H1 (cell line): Measurements from ENCODE around the gene TAS2R39. TPM values are rescaled to one million over a fixed set of nuclear protein-coding genes. Genes with fewer than 3 reads are reported as not detected.

Experiments used
- CTCF ChIA-PET: fragments of 300-600 bp; sonication (Branson Sonifier 250); formaldehyde crosslinking; loops from one replicate; lab custom pipeline; 2021; ENCODE audit not compliant: partially characterized antibody; lab: Charles Lee
- POLR2A ChIA-PET: fragments of 300-600 bp; sonication (Branson Sonifier 250); formaldehyde crosslinking; loops from one replicate; lab custom pipeline; 2021; ENCODE audit warnings: inconsistent platforms; ENCODE audit not compliant: partially characterized antibody; lab: Charles Lee
- DNase-seq, 2 experiments: peaks; one replicate each; pipeline versions ENCODE4 v3.0.0 to v3.0.0-alpha.2; 2010 to 2022; ENCODE audit warnings: low spot score in 2 of 2, low read depth in 1 of 2, mixed read lengths in 1 of 2
- FAIRE-seq: peaks from 2 replicates; lab custom pipeline; 2011; peaks lifted over from hg19 to GRCh38; lab: Jason Lieb, UNC
- H2AFZ ChIP-seq: 2 replicates; pipeline ENCODE4 v1.8.1; 2012; ENCODE audit warnings: low read length, inconsistent platforms
- H2AK5ac ChIP-seq: 2 replicates; pipeline ENCODE4 v1.6.1; 2013; ENCODE audit warnings: low read depth, low read length
- H2BK120ac ChIP-seq: replicated peaks from 2 replicates; pipeline ENCODE3; 2013; ENCODE audit warnings: low read depth, low read length, inconsistent platforms
- H2BK12ac ChIP-seq: 2 replicates; pipeline ENCODE4 v1.6.1; 2013; ENCODE audit warnings: low read depth, low read length
- H2BK15ac ChIP-seq: 2 replicates; pipeline ENCODE4 v1.6.1; 2013; ENCODE audit warnings: low read length
- H2BK20ac ChIP-seq: 2 replicates; pipeline ENCODE4 v1.6.1; 2013; ENCODE audit warnings: low read length
- H2BK5ac ChIP-seq: 2 replicates; pipeline ENCODE4 v1.6.1; 2013; ENCODE audit warnings: low read depth, low read length
- H3K14ac ChIP-seq: 2 replicates; pipeline ENCODE4 v1.6.1; 2013; ENCODE audit warnings: inconsistent platforms; ENCODE audit not compliant: insufficient read length
- H3K18ac ChIP-seq: 2 replicates; pipeline ENCODE4 v1.6.1; 2013; ENCODE audit warnings: low read length; ENCODE audit errors: extremely low read depth
- H3K23ac ChIP-seq: 2 replicates; pipeline ENCODE4 v1.6.1; 2013; ENCODE audit warnings: inconsistent platforms; ENCODE audit not compliant: insufficient read length
- H3K23me2 ChIP-seq: 2 replicates; pipeline ENCODE4 v1.6.1; 2013; ENCODE audit warnings: low read depth, low read length
- H3K27ac ChIP-seq: 2 replicates; pipeline ENCODE4 v1.6.1; 2011; ENCODE audit warnings: low read depth, low read length, inconsistent platforms
- H3K27me3 ChIP-seq, 4 experiments: replicated peaks in 1 of 4; 1 replicate in 1 of 4; 2 replicates in 3 of 4; pipeline versions ENCODE4 v1.6.1 to v1.8.1; 2011 to 2013; ENCODE audit warnings: low read length in 3 of 4, mild to moderate bottlenecking in 3 of 4, inconsistent platforms in 2 of 4, mixed read lengths in 2 of 4, moderate library complexity in 1 of 4; ENCODE audit not compliant: control insufficient read depth in 3 of 4, insufficient read depth in 3 of 4; ENCODE audit errors: extremely low read depth in 1 of 4
- H3K36me3 ChIP-seq, 4 experiments: 2 replicates each; pipeline versions ENCODE4 v1.6.1 to v1.8.1; 2011 to 2013; ENCODE audit warnings: mild to moderate bottlenecking in 4 of 4, low read length in 3 of 4, moderate library complexity in 2 of 4, control low read depth in 1 of 4, inconsistent platforms in 1 of 4; ENCODE audit not compliant: insufficient read depth in 4 of 4, control insufficient read depth in 2 of 4
- H3K4ac ChIP-seq: replicated peaks from 2 replicates; pipeline ENCODE3; 2013; ENCODE audit warnings: low read length, low read depth, mixed read lengths, inconsistent platforms; ENCODE audit not compliant: insufficient read length
- H3K4me1 ChIP-seq, 4 experiments: replicated peaks in 1 of 4; 1 replicate in 1 of 4; 2 replicates in 3 of 4; pipeline versions ENCODE4 v1.6.1 to v1.8.1; 2011 to 2013; ENCODE audit warnings: low read length in 3 of 4, inconsistent platforms in 2 of 4, mixed read lengths in 1 of 4; ENCODE audit not compliant: insufficient read depth in 4 of 4, control insufficient read depth in 3 of 4
- H3K4me2 ChIP-seq, 2 experiments: 2 replicates each; pipeline versions ENCODE4 v1.6.1 to v1.8.1; 2011 to 2013; ENCODE audit warnings: low read depth in 2 of 2, low read length in 2 of 2, control low read depth in 1 of 2, inconsistent platforms in 1 of 2, mild to moderate bottlenecking in 1 of 2; ENCODE audit not compliant: insufficient read depth in 1 of 2
- H3K4me3 ChIP-seq, 4 experiments: fragments of 200-600, 300-600 bp in 1 of 4; sonication (generic), shearing (Covaris generic), sonication (Bioruptor Twin) in 1 of 4; 2 replicates each; pipeline versions ENCODE4 v1.5.1 to v1.8.1; 2011 to 2016; ENCODE audit warnings: low read length in 4 of 4, low read depth in 3 of 4, control low read depth in 2 of 4, inconsistent platforms in 2 of 4, mild to moderate bottlenecking in 2 of 4, mixed read lengths in 1 of 4, moderate library complexity in 1 of 4; ENCODE audit not compliant: insufficient read depth in 2 of 4; ENCODE audit errors: extremely low read depth in 1 of 4
- H3K56ac ChIP-seq: replicated peaks from 2 replicates; pipeline ENCODE3; 2013; ENCODE audit warnings: low read depth, mild to moderate bottlenecking, mixed read lengths, low read length, inconsistent platforms; ENCODE audit not compliant: insufficient read length
- H3K79me1 ChIP-seq: 2 replicates; pipeline ENCODE4 v1.6.1; 2013; ENCODE audit warnings: low read depth, low read length, control low read depth
- H3K79me2 ChIP-seq, 2 experiments: 2 replicates each; pipeline versions ENCODE4 v1.6.1 to v1.8.1; 2012 to 2013; ENCODE audit warnings: low read length in 2 of 2, mild to moderate bottlenecking in 2 of 2, inconsistent platforms in 1 of 2; ENCODE audit not compliant: insufficient read depth in 2 of 2, control insufficient read depth in 1 of 2
- H3K9ac ChIP-seq, 4 experiments: replicated peaks in 1 of 4; 1 replicate in 1 of 4; 2 replicates in 3 of 4; pipeline versions ENCODE4 v1.6.1 to v1.8.1; 2011 to 2013; ENCODE audit warnings: low read depth in 3 of 4, low read length in 3 of 4, control low read depth in 2 of 4, mild to moderate bottlenecking in 2 of 4, moderate library complexity in 2 of 4, inconsistent platforms in 1 of 4; ENCODE audit errors: extremely low read depth in 1 of 4
- H3K9me3 ChIP-seq, 2 experiments: 2 replicates each; pipeline versions ENCODE4 v1.6.1 to v1.8.1; 2012 to 2013; ENCODE audit warnings: mild to moderate bottlenecking in 2 of 2, moderate library complexity in 2 of 2, control low read depth in 1 of 2, inconsistent platforms in 1 of 2, low read depth in 1 of 2, low read length in 1 of 2, mixed read lengths in 1 of 2; ENCODE audit not compliant: insufficient read depth in 2 of 2
- H4K20me1 ChIP-seq, 2 experiments: replicated peaks in 1 of 2; 2 replicates each; pipeline versions ENCODE3 to v1.8.1; 2011 to 2013; ENCODE audit warnings: inconsistent platforms in 2 of 2, low read length in 2 of 2, mild to moderate bottlenecking in 1 of 2; ENCODE audit not compliant: insufficient read depth in 2 of 2, control insufficient read depth in 1 of 2
- H4K5ac ChIP-seq: 2 replicates; pipeline ENCODE4 v1.6.1; 2013; ENCODE audit warnings: low read length, low read depth, mixed read lengths, inconsistent platforms; ENCODE audit not compliant: insufficient read length
- H4K8ac ChIP-seq: 2 replicates; pipeline ENCODE4 v1.8.0; 2013; ENCODE audit warnings: mild to moderate bottlenecking, moderate library complexity, low read length, inconsistent platforms; ENCODE audit not compliant: insufficient read depth; ENCODE audit errors: extremely low read depth
- H4K91ac ChIP-seq: replicated peaks from 2 replicates; pipeline ENCODE3; 2013; ENCODE audit warnings: low read length, mixed read lengths, inconsistent platforms; ENCODE audit not compliant: insufficient read length
- ATF3 ChIP-seq: IDR thresholded peaks from 2 replicates; pipeline ENCODE4 v1.6.1; 2011; ENCODE audit warnings: low read depth, mild to moderate bottlenecking, low read length; ENCODE audit not compliant: insufficient read depth
- E2F6 ChIP-seq: IDR thresholded peaks from 2 replicates; pipeline ENCODE4 v1.6.1; 2012; ENCODE audit warnings: inconsistent platforms
- JUND ChIP-seq: IDR thresholded peaks from 2 replicates; pipeline ENCODE4 v1.6.1; 2011; ENCODE audit warnings: mild to moderate bottlenecking, improper control_type of control experiment, low read length
- SIN3A ChIP-seq, 2 experiments: IDR thresholded peaks in 1 of 2; conservative IDR thresholded peaks in 1 of 2; 2 replicates each; pipeline ENCODE4 v1.6.1; 2011 to 2012; ENCODE audit warnings: low read length in 2 of 2, improper control_type of control experiment in 1 of 2, low read depth in 1 of 2, mild to moderate bottlenecking in 1 of 2
- TAF7 ChIP-seq: optimal IDR thresholded peaks from 2 replicates; pipeline ENCODE3; 2011; ENCODE audit warnings: low read depth, mild to moderate bottlenecking, inconsistent platforms, low read length, moderate library complexity, borderline replicate concordance
- USF2 ChIP-seq: IDR thresholded peaks from 2 replicates; pipeline ENCODE4 v1.6.1; 2011; ENCODE audit warnings: low read length, improper control_type of control experiment
- WGBS, 2 experiments: shearing (Covaris generic) in 1 of 2; methylation state at CpG; one replicate each; pipeline versions ENCODE4 v1.1.6 to v1.1.7; 2013 to 2015; ENCODE audit warnings: low lambda C conversion rate in 2 of 2, mixed read lengths in 2 of 2, inconsistent platforms in 1 of 2, low coverage in 1 of 2, missing lambda C conversion rate in 1 of 2; ENCODE audit not compliant: insufficient replicate concordance in 2 of 2, insufficient coverage in 1 of 2, insufficient read length in 1 of 2; ENCODE audit errors: extremely low coverage in 1 of 2, missing lambda C conversion rate in 1 of 2; 5-methylcytosine and 5-hydroxymethylcytosine counted together
- polyA plus RNA-seq, 7 experiments: library from polyadenylated mRNA; depleted of rRNA in 3 of 7; stranded (reverse) in 5 of 7; unstranded in 2 of 7; fragments of >200 nt in 5 of 7; fragments of 200-250 nt in 2 of 7; gene quantifications; 1 replicate in 5 of 7; 2 replicates in 1 of 7; 4 replicates in 1 of 7; pipeline versions ENCODE4 v1.2.1 to v1.2.3, GENCODE V29; 2011 to 2013; ENCODE audit warnings: missing spikeins in 2 of 7, mixed read lengths in 2 of 7
- total RNA-seq: library from RNA; stranded (reverse); fragmentation: NEBNext Ultra II Directional; extraction: Animal tissue kit (Norgen Biotek cat#: 25700); gene quantifications from 2 replicates; pipeline ENCODE4 v1.2.1, GENCODE V29; 2021

Gene TAS2R39
- total and polyA plus RNA-seq, 2 of the 8 experiments (the other 6 are each of a cell fraction or from before 2014, with no cell fraction given) = not detected

- H3K4me2 ChIP-seq = no peak overlapping the region
- H3K36me3 ChIP-seq = no peaks in the 10 kb centered on the region
- CTCF ChIA-PET = interaction anchor here (1.0 to 1.2 kb wide), 4 partner anchors 14 to 328 kb away, joined by 3 to 10 read pairs (median 3); no protein-coding TSS in a partner anchor
- WGBS, 2 experiments = 74% methylated on average over 6 of the region's 6 CpGs; no CpG with 5 or more reads in 1 of the 2 experiments
- no peak overlapping the region for H3K23ac ChIP-seq
- no peak overlapping the region for H2BK12ac ChIP-seq
- no peak overlapping the region for H2BK5ac ChIP-seq
- POLR2A ChIA-PET = no interaction called here
- no peak overlapping the region for H3K9ac ChIP-seq
- H3K9me3 ChIP-seq = no peaks in the 10 kb centered on the region
- no peak overlapping the region for H2BK120ac ChIP-seq
- no peaks in the 10 kb centered on the region for H3K23me2 ChIP-seq
- H3K27ac ChIP-seq = no peak overlapping the region
- H3K4me3 ChIP-seq = no peak overlapping the region
- H3K27me3 ChIP-seq = no peaks in the 10 kb centered on the region
- H2AK5ac ChIP-seq = no peak overlapping the region
- H4K91ac ChIP-seq = no peak overlapping the region
- no peak overlapping the region for H2BK15ac ChIP-seq
- peak overlapping the region; percentile 76; the same call in 1 of the 2 replicates for H2AFZ ChIP-seq
- no peaks in the 10 kb centered on the region for H3K79me1 ChIP-seq
- no peak overlapping the region for H4K8ac ChIP-seq
- no peak overlapping the region for H3K14ac ChIP-seq
- no peak overlapping the region for H4K5ac ChIP-seq
- H3K4me1 ChIP-seq = peaks cover 0 to 6% (median 1%) of the 10 kb centered on the region in 4 experiments; a peak in 3 of 7 replicates
- H4K20me1 ChIP-seq = no peaks in the 10 kb centered on the region
- TF ChIP-seq ATF3 (no peak), SIN3A (conservative IDR thresholded peaks at IDR 0.05 in 1 of 2, IDR thresholded peaks at IDR 0.05 in 1 of 2; ENCODE audit: low read depth in 1 of 2, low read length in 2 of 2) (no peak), USF2 (no peak), TAF7 (no peak), E2F6 (no peak), JUND (no peak)
- no peaks in the 10 kb centered on the region for H3K79me2 ChIP-seq
- no peak overlapping the region for H3K4ac ChIP-seq
- FAIRE-seq (peak; percentile 55), DNase-seq (no peak)
- no peak overlapping the region for H3K56ac ChIP-seq
- H2BK20ac ChIP-seq = no peak overlapping the region
- no peak overlapping the region for H3K18ac ChIP-seq
These were observed 5.8 kb downstream of the TAS2R39 start for GRCh38 chr7:143188994-143189393.
